ENCODE measurements around the gene CALD1.

DNA sequence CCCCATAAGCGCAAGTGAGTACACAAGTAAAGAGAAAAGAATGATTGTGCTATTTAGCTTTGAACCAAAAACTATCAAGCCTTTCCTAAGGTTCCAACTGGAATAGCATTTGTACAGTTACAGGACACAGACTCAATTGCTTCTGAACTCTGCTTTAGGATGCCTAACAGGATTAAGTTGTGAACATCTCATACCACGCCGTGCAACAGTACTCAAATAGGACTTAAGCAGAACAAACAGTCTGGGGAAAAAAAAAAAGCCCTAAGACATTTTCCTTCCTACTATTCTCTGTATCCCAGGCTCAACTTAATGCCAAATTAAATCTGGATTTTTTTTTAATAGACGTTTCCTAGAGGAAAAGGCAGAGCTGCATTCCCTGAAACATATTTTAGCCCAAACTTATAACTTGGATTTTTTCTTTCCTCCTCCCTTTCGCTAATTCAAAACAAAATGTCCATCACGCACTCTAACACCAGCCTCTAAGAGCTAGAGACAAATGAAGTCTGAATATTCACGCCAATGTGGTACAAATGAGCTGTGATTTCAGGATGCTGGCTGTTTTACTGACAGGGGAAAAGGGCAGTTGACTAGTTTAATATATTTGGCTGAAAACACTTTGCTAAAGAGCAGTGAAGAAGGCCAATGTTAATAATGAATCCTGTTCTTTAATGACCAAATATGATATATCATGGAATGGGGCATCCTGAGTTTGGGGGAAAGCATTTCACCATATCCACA is 68.6 kb downstream of the CALD1 start:
- TF ChIP-seq CTCF (IDR thresholded peaks at IDR 0.05), result no peak
- TF ChIP-seq POLR2A (IDR thresholded peaks at IDR 0.05), result no peak

Data from body of pancreas (tissue), 4 donors.